Measurements from ENCODE around the gene SLC12A7.

The SLC12A7 gene

GRCh38 chr5:1005249-1005851, 106.5 kb downstream of the SLC12A7 start:
- no peaks in the 10 kb centered on the region for H3K36me3 ChIP-seq (ENCODE audit: insufficient read depth, low read length)
- H3K4me1 ChIP-seq (ENCODE audit: insufficient read depth, low read length, poor library complexity, severe bottlenecking), result peaks cover 48% of the 10 kb centered on the region
- peaks cover 6% of the 10 kb centered on the region for H4K20me1 ChIP-seq (ENCODE audit: insufficient read depth, low read length, poor library complexity, severe bottlenecking)
- no peaks in the 10 kb centered on the region for H3K9me2 ChIP-seq (replicated peaks; ENCODE audit: low read depth, low read length)
- peak overlapping the region; percentile 77 for H3K4me2 ChIP-seq (ENCODE audit: low read depth, low read length, poor library complexity, severe bottlenecking)
- H2AFZ ChIP-seq (ENCODE audit: low read length), result no peak overlapping the region
- H3K4me3 ChIP-seq (ENCODE audit: low read length, poor library complexity, severe bottlenecking), result peak overlapping the region; percentile 70
- H3F3A ChIP-seq (ENCODE audit: low read depth), result 0 out of 2 replicates have a peak, but pooled peaks cover 3% of the 10 kb centered on the region
- no peaks in the 10 kb centered on the region for H3K27me3 ChIP-seq (ENCODE audit: insufficient read depth, low read length, poor library complexity, severe bottlenecking)
- H3K9ac ChIP-seq (ENCODE audit: low read depth, low read length, poor library complexity, severe bottlenecking), result no peak overlapping the region
- no peaks in the 10 kb centered on the region for H3K9me3 ChIP-seq (ENCODE audit: insufficient read depth, low read depth, low read length)
- no peak for TF ChIP-seq EZH2phosphoT487 (IDR thresholded peaks at IDR 0.05; ENCODE audit: borderline replicate concordance)
- TF ChIP-seq, protein P1, sequence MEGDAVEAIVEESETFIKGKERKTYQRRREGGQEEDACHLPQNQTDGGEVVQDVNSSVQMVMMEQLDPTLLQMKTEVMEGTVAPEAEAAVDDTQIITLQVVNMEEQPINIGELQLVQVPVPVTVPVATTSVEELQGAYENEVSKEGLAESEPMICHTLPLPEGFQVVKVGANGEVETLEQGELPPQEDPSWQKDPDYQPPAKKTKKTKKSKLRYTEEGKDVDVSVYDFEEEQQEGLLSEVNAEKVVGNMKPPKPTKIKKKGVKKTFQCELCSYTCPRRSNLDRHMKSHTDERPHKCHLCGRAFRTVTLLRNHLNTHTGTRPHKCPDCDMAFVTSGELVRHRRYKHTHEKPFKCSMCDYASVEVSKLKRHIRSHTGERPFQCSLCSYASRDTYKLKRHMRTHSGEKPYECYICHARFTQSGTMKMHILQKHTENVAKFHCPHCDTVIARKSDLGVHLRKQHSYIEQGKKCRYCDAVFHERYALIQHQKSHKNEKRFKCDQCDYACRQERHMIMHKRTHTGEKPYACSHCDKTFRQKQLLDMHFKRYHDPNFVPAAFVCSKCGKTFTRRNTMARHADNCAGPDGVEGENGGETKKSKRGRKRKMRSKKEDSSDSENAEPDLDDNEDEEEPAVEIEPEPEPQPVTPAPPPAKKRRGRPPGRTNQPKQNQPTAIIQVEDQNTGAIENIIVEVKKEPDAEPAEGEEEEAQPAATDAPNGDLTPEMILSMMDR (conservative IDR thresholded peaks at IDR 0.05; ENCODE audit: low read length), result no peak
- peaks cover 14% of the 10 kb centered on the region; the same call in 1 of the 2 replicates for H3K79me2 ChIP-seq (ENCODE audit: insufficient read depth, low read length)

DNA sequence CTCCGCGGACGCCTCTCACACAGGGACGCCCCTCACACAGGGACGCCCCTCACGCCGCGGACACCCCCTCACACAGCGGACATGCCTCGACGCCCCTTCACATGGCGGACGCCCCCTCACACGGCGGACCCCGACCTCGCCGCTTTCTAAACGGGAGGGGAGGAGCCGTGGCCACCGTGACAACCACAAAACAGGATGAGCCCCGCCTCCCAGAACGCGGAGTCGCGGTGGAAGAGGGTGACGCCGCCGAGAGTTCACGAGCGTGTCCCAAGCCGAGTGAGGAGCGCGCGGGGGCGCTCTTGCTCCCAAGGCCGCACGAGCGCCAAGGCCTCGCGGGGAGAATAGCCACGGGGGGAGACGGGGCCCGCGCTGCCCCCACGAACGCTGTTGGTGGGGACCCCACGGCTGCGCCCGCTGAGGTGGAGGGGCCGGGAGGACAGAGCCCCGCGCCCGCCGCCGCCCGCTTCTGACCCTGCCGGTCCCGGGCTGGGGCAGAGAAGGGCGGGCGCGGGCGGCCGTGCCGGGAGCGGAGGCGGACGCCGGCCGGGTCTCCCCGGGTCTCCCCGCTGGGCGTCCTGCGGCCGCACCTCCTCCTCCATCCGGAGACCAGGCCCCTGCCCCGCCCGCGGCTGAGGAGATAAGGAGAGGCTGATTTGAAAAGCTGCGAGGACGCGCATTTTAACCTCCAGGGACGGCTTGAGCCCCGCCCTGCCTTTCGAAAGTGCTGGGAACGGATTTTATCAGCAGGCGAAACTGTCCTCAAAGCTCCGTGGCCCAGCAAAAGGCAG, 107.2 kb downstream of the SLC12A7 start:
- H3K9me2 ChIP-seq (replicated peaks; ENCODE audit: low read depth, low read length), result no peaks in the 10 kb centered on the region
- H3K27me3 ChIP-seq (ENCODE audit: insufficient read depth, low read length, poor library complexity, severe bottlenecking), result no peaks in the 10 kb centered on the region
- no peaks in the 10 kb centered on the region for H3K36me3 ChIP-seq (ENCODE audit: insufficient read depth, low read length)
- peaks cover 3% of the 10 kb centered on the region for H4K20me1 ChIP-seq (ENCODE audit: insufficient read depth, low read length, poor library complexity, severe bottlenecking)
- H3K4me1 ChIP-seq (ENCODE audit: insufficient read depth, low read length, poor library complexity, severe bottlenecking), result peaks cover 41% of the 10 kb centered on the region
- H3K9ac ChIP-seq (ENCODE audit: low read depth, low read length, poor library complexity, severe bottlenecking), result no peak overlapping the region
- peak overlapping the region; percentile 70 for H3K4me3 ChIP-seq (ENCODE audit: low read length, poor library complexity, severe bottlenecking)
- 0 out of 2 replicates have a peak, but pooled peaks cover 3% of the 10 kb centered on the region for H3F3A ChIP-seq (ENCODE audit: low read depth)
- H2AFZ ChIP-seq (ENCODE audit: low read length), result peak overlapping the region; percentile 69; the same call in 1 of the 2 replicates
- TF ChIP-seq EZH2phosphoT487 (IDR thresholded peaks at IDR 0.05; ENCODE audit: borderline replicate concordance), result no peak
- TF ChIP-seq, protein P1 (conservative IDR thresholded peaks at IDR 0.05; ENCODE audit: low read length), result peak; percentile 55
- H3K4me2 ChIP-seq (ENCODE audit: low read depth, low read length, poor library complexity, severe bottlenecking), result peak overlapping the region; percentile 77
- H3K79me2 ChIP-seq (ENCODE audit: insufficient read depth, low read length), result peaks cover 7% of the 10 kb centered on the region; the same call in 1 of the 2 replicates
- no peaks in the 10 kb centered on the region for H3K9me3 ChIP-seq (ENCODE audit: insufficient read depth, low read depth, low read length)

- Histone ChIP-seq H3K36me3 (ENCODE audit: insufficient read depth, low read length) (no peaks in the 10 kb centered on the region), H3K9ac (ENCODE audit: low read depth, low read length, poor library complexity, severe bottlenecking) (no peak overlapping the region), H3K4me3 (ENCODE audit: low read length, poor library complexity, severe bottlenecking) (no peak overlapping the region), H3K9me3 (ENCODE audit: insufficient read depth, low read depth, low read length) (no peaks in the 10 kb centered on the region), H2AFZ (ENCODE audit: low read length) (no peak overlapping the region), H4K20me1 (ENCODE audit: insufficient read depth, low read length, poor library complexity, severe bottlenecking) (no peaks in the 10 kb centered on the region), H3K27me3 (ENCODE audit: insufficient read depth, low read length, poor library complexity, severe bottlenecking) (no peaks in the 10 kb centered on the region), H3F3A (ENCODE audit: low read depth) (0 out of 2 replicates have a peak, but pooled peaks cover 3% of the 10 kb centered on the region), H3K4me2 (ENCODE audit: low read depth, low read length, poor library complexity, severe bottlenecking) (peak overlapping the region; percentile 77), H3K79me2 (ENCODE audit: insufficient read depth, low read length) (no peaks in the 10 kb centered on the region), H3K9me2 (replicated peaks; ENCODE audit: low read depth, low read length) (no peaks in the 10 kb centered on the region), H3K4me1 (ENCODE audit: insufficient read depth, low read length, poor library complexity, severe bottlenecking) (peaks cover 37% of the 10 kb centered on the region)
- TF ChIP-seq, protein P1 (conservative IDR thresholded peaks at IDR 0.05; ENCODE audit: low read length), result no peak
- TF ChIP-seq EZH2phosphoT487 (IDR thresholded peaks at IDR 0.05; ENCODE audit: borderline replicate concordance), result no peak
These were observed 108.4 kb downstream of the SLC12A7 start for GRCh38 chr5:1003296-1003937.

Measured in Loucy (cell line).